GM19372 (cell line): ENCODE data around the gene PEX11B.
"Not testable (repeated sequence)": the region's sequence is repeated elsewhere in the genome, so short reads cannot be mapped to it uniquely, and the experiment has no call there.

Experiments used
- ATAC-seq: cut with Tn5 transposase; IDR thresholded peaks from one replicate; pipeline ENCODE4 v1.9.1; 2021; ENCODE audit warnings: mild to moderate bottlenecking, low read depth, moderate library complexity; ENCODE audit not compliant: unreplicated experiment

PEX11B gene

GRCh38 chr1:145953861-145954260, 35.3 kb upstream of the PEX11B start:
- ATAC-seq = no peak

GRCh38 chr1:145952903-145953302, 34.4 kb upstream of the PEX11B start:
- no peak for ATAC-seq

GRCh38 chr1:145951526-145951925, 33.0 kb upstream of the PEX11B start:
- no peak for ATAC-seq

GRCh38 chr1:145949219-145949618, 30.7 kb upstream of the PEX11B start:
- ATAC-seq = no peak

- no peak for ATAC-seq
Observed at GRCh38 chr1:145947551-145947950, 29.0 kb upstream of the PEX11B start.

GRCh38 chr1:145946477-145946986, 28.0 kb upstream of the PEX11B start:
- ATAC-seq = no peak

- ATAC-seq = no peak
Observed at GRCh38 chr1:145944532-145944931, 26.0 kb upstream of the PEX11B start.

- no peak for ATAC-seq
Observed at GRCh38 chr1:145942871-145943270, 24.4 kb upstream of the PEX11B start.

GRCh38 chr1:145942405-145942804, 23.9 kb upstream of the PEX11B start:
- ATAC-seq = no peak

GRCh38 chr1:145937436-145937835, 18.9 kb upstream of the PEX11B start:
- no peak for ATAC-seq

- no peak for ATAC-seq
Observed at GRCh38 chr1:145936247-145936646, 17.7 kb upstream of the PEX11B start.

GRCh38 chr1:145935708-145936107, 17.2 kb upstream of the PEX11B start:
- ATAC-seq = no peak

GRCh38 chr1:145932522-145933009, 14.0 kb upstream of the PEX11B start:
- not testable (repeated sequence) for ATAC-seq

GRCh38 chr1:145927916-145928643, 9.6 kb upstream of the PEX11B start:
- ATAC-seq = no peak

- peak; percentile 97 for ATAC-seq
Observed at GRCh38 chr1:145927063-145927886, 8.8 kb upstream of the PEX11B start, which contains the start of gene RBM8A. TSS of gene RBM8A (minus strand) at chr1:145927484. CDS start at chr1:145927426, 58 bp downstream.

- peak; percentile 4 for ATAC-seq
Observed at GRCh38 chr1:145926686-145927062, 8.2 kb upstream of the PEX11B start.

GRCh38 chr1:145922266-145922665, 3.7 kb upstream of the PEX11B start:
- no peak for ATAC-seq

GRCh38 chr1:145920297-145920696, 1.8 kb upstream of the PEX11B start:
- ATAC-seq = not testable (repeated sequence)

GRCh38 chr1:145918992-145919939, 749 bp upstream of the PEX11B start:
- peak; percentile 6 for ATAC-seq

GRCh38 chr1:145917595-145917994, 922 bp downstream of the PEX11B start:
- no peak for ATAC-seq
